GM23338 (cell line): ENCODE results near the gene RHBDD1.

Experiments
- CREB1 ChIP-seq: fragments of 250-450 bp; sonication (Bioruptor Pico); IDR thresholded peaks from 2 replicates; pipeline ENCODE4 v1.5.0; 2020; ENCODE audit warnings: low read depth, mild to moderate bottlenecking, moderate library complexity
- CTCF ChIP-seq, 2 experiments: fragments of 200-600 bp in 1 of 2; sonication (generic) in 1 of 2; conservative IDR thresholded peaks; 2 replicates each; pipeline versions ENCODE4 v1.5.1 to v1.6.1; 2016 to 2017; ENCODE audit warnings: antibody characterized with exemption in 2 of 2, low read depth in 2 of 2, mild to moderate bottlenecking in 2 of 2, moderate library complexity in 1 of 2
- ETS1 ChIP-seq: IDR thresholded peaks from 2 replicates; pipeline ENCODE4 v1.6.1; 2016; ENCODE audit warnings: antibody characterized with exemption
- EZH2 ChIP-seq: fragments of 200-600 bp; sonication (generic); IDR thresholded peaks from one replicate; pipeline ENCODE4 v1.8.0; 2017; ENCODE audit warnings: antibody characterized with exemption, mild to moderate bottlenecking, low read depth; ENCODE audit not compliant: unreplicated experiment
- EZH2phosphoT487 ChIP-seq: fragments of 200-600 bp; sonication (generic); IDR thresholded peaks from one replicate; pipeline ENCODE4 v1.8.1; 2018; ENCODE audit warnings: antibody characterized with exemption; ENCODE audit not compliant: unreplicated experiment
- JUNB ChIP-seq: IDR thresholded peaks from one replicate; pipeline ENCODE4 v1.6.1; 2016; ENCODE audit warnings: antibody characterized with exemption; ENCODE audit not compliant: unreplicated experiment
- NANOG ChIP-seq: IDR thresholded peaks from 2 replicates; pipeline ENCODE4 v1.6.1; 2016; ENCODE audit warnings: antibody characterized with exemption, borderline replicate concordance
- POLR2AphosphoS5 ChIP-seq: IDR thresholded peaks from 2 replicates; pipeline ENCODE4 v1.6.1; 2016; ENCODE audit warnings: antibody characterized with exemption, low read depth
- REST ChIP-seq: IDR thresholded peaks from one replicate; pipeline ENCODE4 v1.6.1; 2018; ENCODE audit warnings: antibody characterized with exemption; ENCODE audit not compliant: unreplicated experiment
- STAT1 ChIP-seq: IDR thresholded peaks from one replicate; pipeline ENCODE4 v1.6.1; 2016; ENCODE audit warnings: antibody characterized with exemption; ENCODE audit not compliant: unreplicated experiment
- ZNF114 ChIP-seq: fragments of 250-450 bp; sonication (Bioruptor Pico); IDR thresholded peaks from 2 replicates; pipeline ENCODE4 v1.5.0; 2020; ENCODE audit warnings: mild to moderate bottlenecking, moderate library complexity
- ZNF331 ChIP-seq: fragments of 250-450 bp; sonication (Bioruptor Pico); IDR thresholded peaks from 2 replicates; pipeline ENCODE4 v1.5.0; 2020; ENCODE audit warnings: low read depth, mild to moderate bottlenecking, moderate library complexity
- ZNF462 ChIP-seq: fragments of 250-450 bp; sonication (Bioruptor Pico); IDR thresholded peaks from 2 replicates; pipeline ENCODE4 v1.5.0; 2020; ENCODE audit warnings: mild to moderate bottlenecking, moderate library complexity

- TF ChIP-seq CTCF (conservative IDR thresholded peaks at IDR 0.05; ENCODE audit: low read depth in 2 of 2), result no peak
- no peak for TF ChIP-seq POLR2AphosphoS5
- TF ChIP-seq EZH2phosphoT487, result no peak
- TF ChIP-seq STAT1, result no peak
- no peak for TF ChIP-seq EZH2
- TF ChIP-seq REST, result no peak
- TF ChIP-seq ZNF114 (CRISPR knock-in tag), result no peak
- TF ChIP-seq JUNB, result no peak
- no peak for TF ChIP-seq CREB1 (CRISPR knock-in tag)
- no peak for TF ChIP-seq ZNF331 (CRISPR knock-in tag)
- no peak for TF ChIP-seq ETS1
- no peak for TF ChIP-seq ZNF462 (CRISPR knock-in tag)
- no peak for TF ChIP-seq NANOG
Measured at GRCh38 chr2:227013881-227014280, 178.0 kb downstream of the RHBDD1 start.
